GM12864 (cell line): ENCODE measurements around the gene PHF14.

Source experiments
- DNase-seq: peaks from one replicate; pipeline ENCODE4 v3.0.0-alpha.2; 2011; ENCODE audit warnings: low read depth
- H3K4me3 ChIP-seq: 2 replicates; pipeline ENCODE4 v1.5.1; 2011; ENCODE audit warnings: mild to moderate bottlenecking, low read depth, low read length, control low read depth
- TF ChIP-seq, protein P1 (sequence below): IDR thresholded peaks from 2 replicates; pipeline ENCODE4 v1.5.1; 2011; ENCODE audit warnings: low read depth, mild to moderate bottlenecking, moderate library complexity, low read length, control low read depth, inconsistent platforms; ENCODE audit errors: missing control alignments

PHF14 gene

DNA sequence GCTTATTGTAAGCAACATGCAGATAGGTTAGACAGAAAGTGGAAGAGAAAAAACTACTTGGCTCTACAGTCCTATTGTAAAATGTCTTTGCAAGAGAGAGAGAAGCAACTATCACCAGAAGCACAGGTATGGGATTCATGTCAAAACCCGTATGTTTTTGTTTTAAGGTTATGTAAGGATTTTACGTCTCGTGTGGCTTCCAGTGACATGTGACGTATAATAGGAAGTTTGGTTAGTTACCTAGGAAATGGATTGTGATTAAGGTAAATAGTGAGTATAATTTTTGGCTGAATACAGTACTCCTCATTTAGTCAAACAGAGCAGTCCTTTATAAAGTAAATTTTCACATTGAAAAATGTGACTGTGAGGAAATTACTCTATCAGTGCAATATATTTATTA lies 62.0 kb downstream of the PHF14 start:
- TF ChIP-seq, protein P1, sequence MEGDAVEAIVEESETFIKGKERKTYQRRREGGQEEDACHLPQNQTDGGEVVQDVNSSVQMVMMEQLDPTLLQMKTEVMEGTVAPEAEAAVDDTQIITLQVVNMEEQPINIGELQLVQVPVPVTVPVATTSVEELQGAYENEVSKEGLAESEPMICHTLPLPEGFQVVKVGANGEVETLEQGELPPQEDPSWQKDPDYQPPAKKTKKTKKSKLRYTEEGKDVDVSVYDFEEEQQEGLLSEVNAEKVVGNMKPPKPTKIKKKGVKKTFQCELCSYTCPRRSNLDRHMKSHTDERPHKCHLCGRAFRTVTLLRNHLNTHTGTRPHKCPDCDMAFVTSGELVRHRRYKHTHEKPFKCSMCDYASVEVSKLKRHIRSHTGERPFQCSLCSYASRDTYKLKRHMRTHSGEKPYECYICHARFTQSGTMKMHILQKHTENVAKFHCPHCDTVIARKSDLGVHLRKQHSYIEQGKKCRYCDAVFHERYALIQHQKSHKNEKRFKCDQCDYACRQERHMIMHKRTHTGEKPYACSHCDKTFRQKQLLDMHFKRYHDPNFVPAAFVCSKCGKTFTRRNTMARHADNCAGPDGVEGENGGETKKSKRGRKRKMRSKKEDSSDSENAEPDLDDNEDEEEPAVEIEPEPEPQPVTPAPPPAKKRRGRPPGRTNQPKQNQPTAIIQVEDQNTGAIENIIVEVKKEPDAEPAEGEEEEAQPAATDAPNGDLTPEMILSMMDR, result no peak
- H3K4me3 ChIP-seq, result no peak overlapping the region
- DNase-seq, result no peak

DNA sequence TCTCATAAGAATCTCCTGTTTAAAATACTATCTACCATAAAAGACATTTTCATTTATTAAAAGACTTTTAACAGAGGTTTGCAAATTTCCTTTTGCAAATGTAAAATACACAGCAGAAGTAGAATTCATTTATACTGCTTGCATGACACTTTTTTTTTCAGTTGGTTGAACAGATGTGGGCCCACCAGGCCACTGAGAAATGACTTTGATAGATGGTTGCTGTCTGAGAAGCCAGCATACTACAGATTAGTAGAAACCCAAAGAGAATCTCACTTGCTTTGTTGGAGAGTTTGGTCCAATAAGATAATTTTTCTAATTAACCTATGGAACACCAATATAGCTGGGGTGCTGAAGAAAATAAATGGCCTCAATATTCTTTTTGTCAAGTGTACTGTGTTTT lies 66.3 kb downstream of the PHF14 start:
- no peak overlapping the region for H3K4me3 ChIP-seq
- no peak for DNase-seq
- TF ChIP-seq, protein P1, result no peak

DNA sequence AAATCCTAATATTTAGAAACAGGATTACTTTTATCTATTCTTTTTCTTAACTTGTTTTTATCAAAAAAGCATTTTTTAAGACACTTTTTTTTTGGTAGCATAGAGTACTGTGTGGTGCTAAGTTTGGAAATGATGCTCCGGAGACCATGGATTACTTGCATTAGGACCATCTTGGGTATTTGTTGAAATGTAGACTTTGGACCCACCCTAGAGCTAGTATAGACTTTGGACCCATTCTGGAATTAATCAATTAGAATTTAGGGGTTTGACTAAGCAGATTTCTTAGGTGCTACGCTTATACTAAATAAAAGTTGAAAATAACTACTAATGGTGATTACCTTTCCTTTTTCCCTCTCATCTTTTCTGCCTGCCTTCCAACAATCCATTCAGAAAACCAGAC lies 80.4 kb downstream of the PHF14 start:
- no peak for DNase-seq

DNA sequence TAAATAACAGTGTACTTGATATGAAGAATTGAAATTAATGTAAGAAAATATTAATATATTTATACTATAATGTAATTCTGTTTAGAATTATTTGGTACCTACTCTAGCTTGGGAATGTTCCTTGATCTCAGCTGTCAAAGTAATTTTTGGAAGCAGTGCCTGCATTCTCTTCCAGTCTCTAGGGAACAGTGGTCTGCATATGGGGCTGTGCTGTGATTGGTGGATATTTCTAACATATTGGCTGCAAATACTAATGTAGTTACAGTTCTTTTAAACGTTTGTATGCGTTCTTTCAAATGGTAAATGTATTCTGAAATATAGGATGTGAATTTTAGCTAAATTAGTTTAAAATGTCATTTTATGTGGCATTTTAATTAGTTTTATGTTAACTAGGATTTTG lies 87.2 kb downstream of the PHF14 start:
- no peak overlapping the region for H3K4me3 ChIP-seq
- TF ChIP-seq, protein P1, result no peak
- DNase-seq, result no peak

More for the DNA sequence above, 80.4 kb downstream of the PHF14 start:
- TF ChIP-seq, protein P1, result no peak
- H3K4me3 ChIP-seq, result no peak overlapping the region

DNA sequence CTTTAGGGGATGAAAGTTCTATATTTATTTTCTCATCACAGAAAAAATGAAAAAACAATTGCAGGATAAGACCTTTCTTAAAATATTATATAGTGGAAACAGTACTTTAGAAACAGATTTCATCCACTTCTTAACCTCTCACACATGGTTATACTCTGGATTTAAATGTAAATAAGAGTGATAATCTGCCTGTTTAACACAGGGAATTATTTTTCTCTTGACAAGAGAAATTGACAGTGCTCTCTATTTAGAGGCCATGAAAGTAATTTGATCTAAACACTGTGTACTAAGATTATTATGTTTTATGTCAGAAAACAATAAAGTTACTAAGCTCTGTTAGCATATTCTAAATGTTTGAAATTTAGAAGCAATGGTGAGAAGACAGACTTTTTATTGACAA lies 88.4 kb downstream of the PHF14 start:
- no peak overlapping the region for H3K4me3 ChIP-seq
- TF ChIP-seq, protein P1, result no peak
- no peak for DNase-seq

DNA sequence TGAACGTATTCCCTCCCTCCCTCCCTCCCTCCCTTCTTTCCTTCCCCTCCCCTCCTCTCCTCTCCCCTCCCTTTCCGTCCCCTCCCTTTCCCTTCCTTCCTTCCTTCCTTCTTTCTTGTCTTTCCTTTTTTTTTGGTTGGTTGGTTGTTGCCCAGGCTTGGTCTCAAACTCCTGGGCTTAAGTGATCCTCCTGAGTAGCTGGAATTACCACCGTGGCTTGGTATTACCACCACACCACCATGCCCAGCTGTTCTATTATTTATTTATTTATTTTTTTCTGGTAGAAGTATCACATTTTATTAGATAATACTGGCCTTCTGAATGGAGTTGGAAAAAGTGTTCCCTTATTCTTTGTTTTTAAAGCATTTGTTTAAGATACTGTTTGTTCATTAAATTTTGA lies 95.9 kb downstream of the PHF14 start:
- H3K4me3 ChIP-seq, result no peak overlapping the region
- TF ChIP-seq, protein P1, result no peak
- DNase-seq, result no peak

DNA sequence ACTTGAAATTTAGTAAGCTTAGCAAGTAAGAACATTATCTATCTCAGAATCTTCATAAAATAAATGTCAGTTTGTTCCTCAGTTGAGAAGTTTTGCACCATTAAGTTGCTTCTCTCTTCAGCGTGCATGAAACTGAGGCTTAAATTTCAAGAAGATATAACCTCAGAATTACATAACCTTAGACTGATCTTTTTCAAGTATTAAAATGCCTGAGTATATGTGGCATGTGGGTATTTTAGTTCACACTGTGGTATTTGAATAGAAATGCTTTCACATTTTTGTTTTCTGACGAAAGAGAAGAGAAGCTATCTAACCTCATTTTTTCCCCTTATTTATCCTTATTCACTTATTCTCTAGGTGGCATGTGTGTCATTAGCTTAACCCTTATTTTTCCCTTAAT lies 104.1 kb downstream of the PHF14 start:
- DNase-seq, result no peak
- TF ChIP-seq, protein P1, result no peak

More for the DNA sequence above, 104.1 kb downstream of the PHF14 start:
- H3K4me3 ChIP-seq, result no peak overlapping the region
